GM18499 (cell line): Measurements from ENCODE around the gene CRYBG1.
"Not testable (repeated sequence)": the region's sequence is repeated elsewhere in the genome, so short reads cannot be mapped to it uniquely, and the experiment has no call there.

Experiments
- ATAC-seq: cut with Tn5 transposase; IDR thresholded peaks from one replicate; pipeline ENCODE4 v1.9.1; 2021; ENCODE audit warnings: moderate number of reproducible peaks; ENCODE audit not compliant: insufficient read depth, unreplicated experiment

CRYBG1 gene

GRCh38 chr6:106540432-106540831 is 179.9 kb downstream of the CRYBG1 start:
- ATAC-seq, result no peak

- ATAC-seq, result no peak
These were observed 180.4 kb downstream of the CRYBG1 start for GRCh38 chr6:106540907-106541306.

GRCh38 chr6:106546261-106546690 is 185.8 kb downstream of the CRYBG1 start:
- ATAC-seq, result no peak

GRCh38 chr6:106546691-106547414 is 186.3 kb downstream of the CRYBG1 start:
- no peak for ATAC-seq

GRCh38 chr6:106547601-106548453 is 187.3 kb downstream of the CRYBG1 start:
- no peak for ATAC-seq

GRCh38 chr6:106548926-106549455 is 188.5 kb downstream of the CRYBG1 start:
- not testable (repeated sequence) for ATAC-seq

GRCh38 chr6:106549521-106549920 is 189.0 kb downstream of the CRYBG1 start:
- no peak for ATAC-seq

GRCh38 chr6:106551155-106551554 is 190.6 kb downstream of the CRYBG1 start:
- no peak for ATAC-seq

GRCh38 chr6:106553440-106553839 is 192.9 kb downstream of the CRYBG1 start:
- no peak for ATAC-seq

GRCh38 chr6:106555767-106556166 is 195.2 kb downstream of the CRYBG1 start:
- ATAC-seq, result no peak

GRCh38 chr6:106556368-106556960 is 195.9 kb downstream of the CRYBG1 start:
- no peak for ATAC-seq

- no peak for ATAC-seq
These were observed 197.3 kb downstream of the CRYBG1 start for GRCh38 chr6:106557837-106558236.

- no peak for ATAC-seq
These were observed 197.8 kb downstream of the CRYBG1 start for GRCh38 chr6:106558364-106558763.

- not testable (repeated sequence) for ATAC-seq
These were observed 199.1 kb downstream of the CRYBG1 start for GRCh38 chr6:106559659-106560058.

GRCh38 chr6:106560996-106561685 is 200.6 kb downstream of the CRYBG1 start:
- no peak for ATAC-seq

- no peak for ATAC-seq
These were observed 201.3 kb downstream of the CRYBG1 start for GRCh38 chr6:106561686-106562405.

- ATAC-seq, result no peak
These were observed 203.1 kb downstream of the CRYBG1 start for GRCh38 chr6:106563614-106564013.

GRCh38 chr6:106564476-106564875 is 204.0 kb downstream of the CRYBG1 start:
- ATAC-seq, result no peak

GRCh38 chr6:106568530-106568929 is 208.0 kb downstream of the CRYBG1 start:
- ATAC-seq, result no peak

- no peak for ATAC-seq
These were observed 208.9 kb downstream of the CRYBG1 start for GRCh38 chr6:106569428-106569827.
